GM18505 (cell line): ENCODE measurements around the gene RASD2.

Source experiments
- ATAC-seq: cut with Tn5 transposase; IDR thresholded peaks from one replicate; pipeline ENCODE4 v1.9.1; 2021; ENCODE audit not compliant: unreplicated experiment
- POLR2A ChIP-seq: IDR thresholded peaks from 4 replicates; pipeline ENCODE4 v1.6.1; 2011; ENCODE audit warnings: borderline replicate concordance; ENCODE audit not compliant: insufficient read depth, insufficient read length; ENCODE audit errors: extremely low read depth

Gene RASD2

DNA sequence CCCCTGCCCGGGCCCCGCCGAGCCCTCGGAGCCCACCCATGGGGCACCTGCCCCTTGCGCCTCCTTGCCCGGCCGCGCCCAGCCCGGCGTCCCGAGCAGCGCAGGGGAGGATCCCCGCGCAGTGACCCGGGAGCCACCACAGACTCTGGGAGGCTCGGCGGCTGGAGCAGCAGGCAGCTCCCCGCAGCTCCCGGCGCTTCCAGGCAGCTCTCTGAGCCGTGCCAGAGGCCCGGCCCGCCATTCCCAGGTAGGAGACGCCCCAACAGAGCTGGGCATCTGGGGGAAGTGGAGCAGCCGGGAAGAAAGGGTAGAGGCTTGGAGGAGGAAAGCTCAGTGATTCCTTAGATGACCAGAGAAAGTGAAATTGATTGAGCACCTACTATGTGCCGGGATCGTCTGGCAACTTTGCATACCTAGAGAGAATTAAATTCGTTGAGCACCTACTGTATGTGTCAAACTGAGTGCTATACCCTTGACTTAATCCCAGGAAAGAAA lies 670 bp downstream of the RASD2 start:
- no peak for ATAC-seq
- TF ChIP-seq POLR2A, result no peak

- TF ChIP-seq POLR2A, result no peak
- no peak for ATAC-seq
These were observed 1.7 kb downstream of the RASD2 start for GRCh38 chr22:35542157-35542938.

DNA sequence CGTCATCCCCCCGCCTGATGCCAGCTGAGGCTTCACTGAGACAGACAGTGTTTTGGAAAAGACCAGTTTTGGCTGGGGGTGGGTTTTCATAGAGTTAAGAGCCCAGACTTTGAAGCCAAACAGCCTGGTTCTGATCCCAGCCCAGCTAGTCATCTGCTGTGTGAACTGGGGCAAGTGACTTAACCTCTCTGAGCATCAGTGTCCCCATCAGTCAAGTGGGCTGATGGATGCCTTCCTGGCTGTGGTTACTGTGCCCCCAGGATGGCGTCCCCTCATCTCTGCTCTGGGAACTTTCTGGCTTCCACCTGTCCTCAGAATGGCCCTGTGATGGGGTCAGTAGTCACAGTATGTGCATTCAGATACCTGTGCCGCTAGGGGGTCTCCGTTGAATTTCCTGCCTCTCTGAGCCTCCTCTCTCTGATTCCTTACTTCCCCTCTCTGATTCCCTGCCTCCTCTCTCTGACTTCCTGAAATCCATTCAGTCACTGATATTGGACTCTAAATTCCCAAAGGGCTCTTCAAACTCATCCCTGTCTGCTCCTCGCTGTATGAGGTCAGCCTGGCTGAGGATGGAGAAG lies 2.4 kb downstream of the RASD2 start:
- TF ChIP-seq POLR2A, result no peak
- no peak for ATAC-seq

DNA sequence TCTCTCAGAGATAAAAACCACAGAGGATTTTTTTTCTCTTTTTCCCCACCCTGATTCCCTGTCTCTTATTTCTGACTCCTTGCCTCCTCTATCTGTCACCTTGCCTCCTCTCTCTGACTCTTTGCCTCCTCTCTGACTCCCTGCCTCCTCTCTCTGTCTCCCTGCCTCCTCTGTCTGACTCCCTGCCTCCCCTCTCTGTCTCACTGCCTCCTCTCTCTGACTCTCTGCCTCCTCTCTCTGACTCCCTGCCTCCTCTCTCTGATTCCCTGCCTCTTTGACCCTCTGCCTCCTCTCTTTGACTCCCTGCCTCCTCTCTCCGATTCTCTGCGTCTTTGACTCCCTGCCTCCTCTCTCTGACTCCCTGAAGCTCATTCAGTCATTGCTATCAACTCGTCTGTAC lies 3.1 kb downstream of the RASD2 start:
- no peak for ATAC-seq
- no peak for TF ChIP-seq POLR2A

GRCh38 chr22:35544189-35544588 lies 3.6 kb downstream of the RASD2 start:
- no peak for ATAC-seq
- TF ChIP-seq POLR2A, result no peak

DNA sequence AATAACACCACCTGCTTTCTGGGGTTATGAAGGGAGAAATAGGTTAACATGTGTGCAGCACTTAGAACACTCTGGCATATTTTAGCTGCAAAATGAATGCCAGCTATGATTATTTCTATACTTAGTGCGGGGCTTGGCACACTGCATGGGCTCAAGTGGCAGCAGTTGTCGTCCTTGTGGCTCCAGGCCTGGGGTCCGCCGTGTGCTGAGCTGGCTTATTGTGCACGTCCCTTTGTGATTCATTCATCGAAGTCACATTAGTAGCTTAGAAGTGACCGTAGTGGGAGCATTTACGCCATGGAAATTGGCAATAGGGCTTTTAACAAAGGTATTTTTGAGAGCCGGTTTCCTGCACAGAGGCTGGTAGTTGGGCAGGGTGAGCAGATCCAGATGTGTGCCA lies 4.2 kb downstream of the RASD2 start:
- no peak for ATAC-seq
- TF ChIP-seq POLR2A, result no peak

DNA sequence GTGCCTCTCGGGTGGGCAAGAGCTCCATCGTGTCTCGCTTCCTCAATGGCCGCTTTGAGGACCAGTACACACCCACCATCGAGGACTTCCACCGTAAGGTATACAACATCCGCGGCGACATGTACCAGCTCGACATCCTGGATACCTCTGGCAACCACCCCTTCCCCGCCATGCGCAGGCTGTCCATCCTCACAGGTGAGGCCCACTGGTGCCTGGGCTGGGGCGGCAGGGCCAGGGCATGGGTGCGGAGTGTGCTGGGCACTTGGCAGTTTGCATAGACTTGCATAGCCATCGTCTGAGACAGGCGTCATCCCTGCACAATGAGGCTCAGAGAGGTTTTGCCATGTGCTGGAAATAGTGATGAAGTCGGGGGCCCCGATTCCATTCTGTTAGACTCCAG lies 6.3 kb downstream of the RASD2 start:
- ATAC-seq, result no peak
- TF ChIP-seq POLR2A, result no peak

DNA sequence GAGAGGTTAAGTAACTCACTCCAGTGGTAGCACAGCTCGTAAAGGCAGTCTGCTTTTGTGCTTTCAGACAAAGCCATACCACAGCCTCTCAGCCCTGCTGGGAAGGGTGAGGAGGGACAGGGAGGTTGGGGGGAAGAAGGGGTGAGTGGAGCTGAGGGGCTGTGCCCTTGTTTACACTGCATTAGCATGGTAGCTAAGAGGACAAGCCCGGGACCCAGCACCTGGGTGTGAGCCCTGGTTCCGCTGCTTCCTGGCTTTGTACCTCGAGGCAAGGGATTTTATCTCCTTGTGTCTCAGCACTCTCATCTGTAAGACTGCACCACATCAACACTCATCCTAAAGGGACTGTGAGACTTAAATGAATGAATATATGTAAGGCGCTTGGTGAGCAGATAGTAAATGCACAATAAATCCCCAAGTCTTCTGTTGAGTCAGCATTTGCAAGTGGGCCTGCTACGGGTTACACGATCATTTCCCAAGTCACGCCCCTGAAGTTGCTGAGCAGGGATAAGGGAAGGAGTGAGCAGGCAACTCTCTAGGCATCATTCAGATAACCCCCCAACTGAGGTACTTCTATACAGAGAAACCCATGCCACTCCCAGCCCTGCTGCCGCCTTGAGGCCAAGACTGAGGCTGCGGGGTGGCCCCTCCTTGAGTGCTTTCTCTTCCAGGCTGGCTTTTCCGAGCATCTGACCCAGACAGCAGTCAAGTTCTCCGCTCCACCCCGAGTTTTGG lies 7.5 kb downstream of the RASD2 start:
- TF ChIP-seq POLR2A, result no peak
- no peak for ATAC-seq

DNA sequence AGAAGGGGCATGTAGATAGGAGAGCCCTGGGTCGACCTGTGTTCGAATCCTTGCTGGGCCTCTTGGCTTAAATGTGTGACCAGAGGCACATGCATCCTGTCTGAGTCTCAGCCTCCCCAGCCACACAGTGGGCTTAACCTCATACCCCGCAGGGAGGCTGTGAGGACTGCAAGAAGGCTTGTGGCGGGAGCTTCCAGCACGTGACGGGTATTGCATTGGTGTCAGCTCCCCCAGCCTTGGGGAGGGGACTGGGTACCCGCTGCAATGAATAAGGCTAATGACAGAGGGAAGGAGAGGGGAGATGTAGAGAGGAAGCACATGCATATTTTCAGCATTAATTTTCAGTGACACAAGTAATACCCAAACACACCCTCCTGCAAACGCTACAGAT lies 8.1 kb downstream of the RASD2 start:
- ATAC-seq, result no peak
- no peak for TF ChIP-seq POLR2A

DNA sequence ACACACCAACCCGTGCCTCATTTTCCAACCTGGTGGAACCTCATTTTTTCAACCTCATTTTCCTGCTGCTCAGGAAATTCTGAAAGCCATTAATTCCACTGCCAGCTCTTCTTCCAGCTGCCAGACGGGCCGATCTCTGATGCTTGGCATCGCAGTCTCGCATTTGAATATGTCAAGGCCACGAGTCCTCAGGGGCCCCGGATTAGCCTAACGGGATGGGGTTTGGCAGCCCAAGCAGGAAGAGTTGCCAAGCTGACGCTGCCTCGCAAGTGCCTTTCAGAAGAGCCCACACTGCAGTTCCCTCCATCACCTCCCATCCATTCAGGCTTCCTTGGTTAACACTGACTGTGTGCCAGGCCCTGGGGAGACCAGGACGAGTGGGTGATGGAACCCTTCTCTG lies 8.7 kb downstream of the RASD2 start:
- ATAC-seq, result no peak
- no peak for TF ChIP-seq POLR2A

- no peak for ATAC-seq
These were observed 11.0 kb downstream of the RASD2 start for GRCh38 chr22:35551549-35552177.

GRCh38 chr22:35552196-35552842 lies 11.7 kb downstream of the RASD2 start:
- no peak for TF ChIP-seq POLR2A
- ATAC-seq, result no peak

More at GRCh38 chr22:35551549-35552177, 11.0 kb downstream of the RASD2 start:
- TF ChIP-seq POLR2A, result no peak

DNA sequence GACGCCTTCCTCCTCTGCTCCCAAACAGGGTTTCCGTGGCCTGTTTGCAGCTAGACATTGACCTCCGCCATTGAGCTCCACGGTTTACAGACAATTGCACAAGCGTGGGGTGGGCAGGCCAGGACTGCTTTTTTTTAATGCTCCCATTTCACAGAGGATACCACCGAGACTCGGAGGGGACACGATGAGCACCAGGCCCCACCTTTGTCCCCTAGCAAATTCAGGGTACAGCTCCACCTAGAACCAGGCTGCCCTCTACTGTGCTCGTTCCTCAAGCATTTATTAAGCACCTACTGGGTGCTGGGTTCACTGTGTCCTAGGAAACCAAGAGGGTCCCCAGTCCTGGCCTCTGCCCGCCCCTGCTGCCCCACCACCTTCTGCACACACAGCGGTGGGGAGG lies 12.2 kb downstream of the RASD2 start:
- no peak for ATAC-seq
- no peak for TF ChIP-seq POLR2A
